CD14-positive monocyte (primary cell): ENCODE data around the gene GALNT12. TPM values are rescaled to one million over a fixed set of nuclear protein-coding genes. Genes with fewer than 3 reads are reported as not detected.

Experiments
- DNase-seq, 3 donors: peaks; one replicate each; pipeline ENCODE4 v3.0.0-alpha.2; 2011 to 2022
- H2AFZ ChIP-seq: 2 replicates; pipeline ENCODE4 v1.6.0; 2012; ENCODE audit warnings: mild to moderate bottlenecking, low read depth, low read length, inconsistent platforms; ENCODE audit not compliant: insufficient read depth, poor library complexity, severe bottlenecking
- H3K27ac ChIP-seq, 2 donors: 1 replicate in 1 of 2; 2 replicates in 1 of 2; pipeline ENCODE4 v1.5.1; 2012 to 2013; ENCODE audit warnings: low read length in 2 of 2, control low read depth in 1 of 2, inconsistent platforms in 1 of 2, low read depth in 1 of 2, mild to moderate bottlenecking in 1 of 2
- H3K27me3 ChIP-seq, 2 donors: one replicate each; pipeline versions ENCODE4 v1.6.0 to v1.6.1; 2011 to 2013; ENCODE audit warnings: low read length in 2 of 2; ENCODE audit not compliant: control insufficient read depth in 2 of 2, insufficient read depth in 2 of 2
- H3K36me3 ChIP-seq, 2 donors: replicated peaks in 1 of 2; 1 replicate in 1 of 2; 2 replicates in 1 of 2; pipeline versions ENCODE4 v1.5.1 to v1.6.1; 2012 to 2013; ENCODE audit warnings: low read length in 2 of 2, control low read depth in 1 of 2, inconsistent platforms in 1 of 2, mild to moderate bottlenecking in 1 of 2; ENCODE audit not compliant: insufficient read depth in 2 of 2, control insufficient read depth in 1 of 2
- H3K4me1 ChIP-seq, 2 donors: 1 replicate in 1 of 2; 2 replicates in 1 of 2; pipeline versions ENCODE4 v1.5.1 to v1.6.1; 2012 to 2013; ENCODE audit warnings: low read length in 2 of 2, control low read depth in 1 of 2, inconsistent platforms in 1 of 2, mild to moderate bottlenecking in 1 of 2, moderate library complexity in 1 of 2; ENCODE audit not compliant: insufficient read depth in 2 of 2, control insufficient read depth in 1 of 2
- H3K4me2 ChIP-seq: replicated peaks from 2 replicates; pipeline ENCODE3; 2012; ENCODE audit warnings: low read length, moderate library complexity, mild to moderate bottlenecking; ENCODE audit not compliant: poor library complexity, severe bottlenecking; ENCODE audit errors: extremely low read depth
- H3K4me3 ChIP-seq, 3 experiments: fragments of 200-600 bp in 1 of 3; sonication (generic) in 1 of 3; replicated peaks in 1 of 3; 1 replicate in 2 of 3; 2 replicates in 1 of 3; pipeline ENCODE4 v1.5.1; 2011 to 2013; ENCODE audit warnings: low read length in 3 of 3, mild to moderate bottlenecking in 3 of 3, control low read depth in 2 of 3, low read depth in 2 of 3, inconsistent platforms in 1 of 3, moderate library complexity in 1 of 3
- H3K79me2 ChIP-seq: 2 replicates; pipeline ENCODE4 v1.6.0; 2012; ENCODE audit warnings: mild to moderate bottlenecking, control low read depth, inconsistent platforms, low read length, moderate library complexity; ENCODE audit not compliant: insufficient read depth
- H3K9ac ChIP-seq: 2 replicates; pipeline ENCODE4 v1.6.0; 2017; ENCODE audit warnings: low read length, mild to moderate bottlenecking; ENCODE audit not compliant: insufficient read depth, poor library complexity, severe bottlenecking
- H3K9me3 ChIP-seq, 2 donors: replicated peaks in 1 of 2; 1 replicate in 1 of 2; 2 replicates in 1 of 2; pipeline versions ENCODE4 v1.5.1 to v1.6.1; 2012 to 2013; ENCODE audit warnings: low read length in 2 of 2, control low read depth in 1 of 2; ENCODE audit not compliant: control insufficient read depth in 1 of 2, insufficient read depth in 1 of 2
- H4K20me1 ChIP-seq: 2 replicates; pipeline ENCODE4 v1.6.0; 2012; ENCODE audit warnings: mild to moderate bottlenecking, low read length, control low read depth, moderate library complexity; ENCODE audit not compliant: insufficient read depth
- H3K27ac Mint-ChIP-seq, 7 donors: one replicate each; pipeline ENCODE4 v1.8.0; 2020; ENCODE audit warnings: mild to moderate bottlenecking in 7 of 7, mixed read lengths in 7 of 7, moderate library complexity in 6 of 7, inconsistent platforms in 2 of 7
- H3K27me3 Mint-ChIP-seq, 3 donors: one replicate each; pipeline ENCODE4 v1.8.0; 2021 to 2022; ENCODE audit warnings: low read depth in 3 of 3, mild to moderate bottlenecking in 3 of 3, mixed read lengths in 3 of 3, moderate library complexity in 3 of 3, inconsistent platforms in 1 of 3
- H3K36me3 Mint-ChIP-seq, 2 donors: one replicate each; pipeline ENCODE4 v1.8.0; 2020; ENCODE audit warnings: mixed read lengths in 2 of 2, inconsistent platforms in 1 of 2, mild to moderate bottlenecking in 1 of 2
- H3K4me1 Mint-ChIP-seq: one replicate; pipeline ENCODE4 v1.8.0; 2020; ENCODE audit warnings: mild to moderate bottlenecking, mixed read lengths
- H3K4me3 Mint-ChIP-seq, 2 donors: one replicate each; pipeline ENCODE4 v1.8.0; 2020; ENCODE audit warnings: mild to moderate bottlenecking in 2 of 2, mixed read lengths in 2 of 2, moderate library complexity in 1 of 2
- H3K9me3 Mint-ChIP-seq, 7 donors: one replicate each; pipeline ENCODE4 v1.8.0; 2020 to 2022; ENCODE audit warnings: mixed read lengths in 7 of 7, mild to moderate bottlenecking in 6 of 7, moderate library complexity in 6 of 7, inconsistent platforms in 2 of 7
- CTCF ChIP-seq: fragments of 200-600 bp; IDR thresholded peaks from one replicate; pipeline ENCODE4 v1.8.0; 2022; ENCODE audit warnings: antibody characterized with exemption, mild to moderate bottlenecking
- WGBS: methylation state at CpG from one replicate; pipeline ENCODE4 v1.1.5; 2013; ENCODE audit warnings: missing lambda C conversion rate; ENCODE audit not compliant: insufficient coverage; 5-methylcytosine and 5-hydroxymethylcytosine counted together
- intact Hi-C, 2 donors: fragments of 100-400 bp; cut with micrococcal nuclease; formaldehyde crosslinking; loops; one replicate each; pipeline versions ENCODE4 v1.15.0 to v1.15.1; 2023
- polyA plus RNA-seq, 3 donors: library from polyadenylated mRNA; depleted of rRNA in 1 of 3; unstranded in 2 of 3; stranded (reverse) in 1 of 3; fragments of 300-500 nt in 2 of 3; fragments of >200 nt in 1 of 3; fragmentation: Illumina TruSeq in 2 of 3; gene quantifications; 1 replicate in 2 of 3; 2 replicates in 1 of 3; pipeline ENCODE4 v1.2.3, GENCODE V29; 2012 to 2021

Gene GALNT12
- polyA plus RNA-seq, 3 donors: 0.16 TPM; not detected in 2

- no peak for DNase-seq
- peaks cover 0 to 2% of the 10 kb centered on the region in 2 donors for H3K36me3 Mint-ChIP-seq
- Histone ChIP-seq H2AFZ (no peak overlapping the region), H3K36me3 (no peaks in the 10 kb centered on the region), H3K4me3 (no peak overlapping the region), H3K9me3 (no peaks in the 10 kb centered on the region), H4K20me1 (no peaks in the 10 kb centered on the region), H3K79me2 (no peaks in the 10 kb centered on the region), H3K27me3 (no peaks in the 10 kb centered on the region), H3K4me2 (no peak overlapping the region), H3K4me1 (peaks cover 7% of the 10 kb centered on the region in 2 donors), H3K27ac (no peak overlapping the region), H3K9ac (no peak overlapping the region)
- H3K4me3 Mint-ChIP-seq: no peak overlapping the region
- no peaks in the 10 kb centered on the region for H3K9me3 Mint-ChIP-seq
- no peak for TF ChIP-seq CTCF
- intact Hi-C loops: loop anchor here (5.0 kb wide), 1 partner anchor 460 kb away; no protein-coding TSS in a partner anchor
- WGBS: 100% methylated on average over 3 of the region's 4 CpGs
- peaks cover 8% of the 10 kb centered on the region for H3K4me1 Mint-ChIP-seq
- peaks cover 0 to 8% (median 0%) of the 10 kb centered on the region in 3 donors for H3K27me3 Mint-ChIP-seq
- H3K27ac Mint-ChIP-seq: no peak overlapping the region
These were observed 29.9 kb upstream of the GALNT12 start for GRCh38 chr9:98777618-98778017.

DNA sequence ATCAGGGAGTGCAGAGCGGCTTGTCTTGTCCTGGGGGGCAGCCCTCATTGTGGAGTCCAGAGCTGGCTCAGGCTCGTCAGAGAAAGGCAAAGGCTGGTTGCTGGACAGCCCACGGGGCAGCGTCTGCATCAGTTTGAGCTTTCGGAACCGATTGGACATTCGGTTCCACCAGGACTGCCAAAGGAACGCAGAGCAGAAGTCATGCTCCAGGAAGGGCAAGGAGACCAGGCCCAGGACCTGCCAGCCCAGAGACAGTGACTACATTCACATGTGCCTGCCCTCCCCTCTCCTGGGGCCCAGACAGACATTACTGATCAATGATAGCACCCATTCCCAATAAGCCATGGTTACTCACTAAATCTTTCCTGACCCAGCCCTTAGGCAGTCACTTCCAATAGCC lies 29.2 kb upstream of the GALNT12 start:
- intact Hi-C loops: loop anchor here (5.0 kb wide), 1 partner anchor 461 kb away; no protein-coding TSS in a partner anchor
- H3K9me3 Mint-ChIP-seq: no peaks in the 10 kb centered on the region

More for the DNA sequence above, 29.2 kb upstream of the GALNT12 start:
- WGBS: 98% methylated on average over 8 of the region's 8 CpGs
- peaks cover 0 to 8% (median 0%) of the 10 kb centered on the region in 3 donors for H3K27me3 Mint-ChIP-seq
- Histone ChIP-seq H3K4me2 (no peak overlapping the region), H3K27ac (no peak overlapping the region), H3K4me3 (no peak overlapping the region), H4K20me1 (no peaks in the 10 kb centered on the region), H3K9ac (no peak overlapping the region), H3K9me3 (no peaks in the 10 kb centered on the region), H3K4me1 (peaks cover 9 to 12% of the 10 kb centered on the region in 2 donors), H3K27me3 (no peaks in the 10 kb centered on the region), H2AFZ (no peak overlapping the region), H3K79me2 (no peaks in the 10 kb centered on the region), H3K36me3 (no peaks in the 10 kb centered on the region)
- no peak overlapping the region for H3K4me3 Mint-ChIP-seq
- no peak for DNase-seq
- no peak overlapping the region for H3K27ac Mint-ChIP-seq
- peaks cover 0 to 2% of the 10 kb centered on the region in 2 donors for H3K36me3 Mint-ChIP-seq
- no peak for TF ChIP-seq CTCF
- H3K4me1 Mint-ChIP-seq: peaks cover 15% of the 10 kb centered on the region
